ENCODE measurements around the gene ATXN1. TPM values are rescaled to one million over a fixed set of nuclear protein-coding genes. Genes with fewer than 3 reads are reported as not detected.

Gene ATXN1
- total RNA-seq, 1 experiment from 2014 or later = 16.5 TPM

GRCh38 chr6:16803294-16804200 is 42.3 kb upstream of the ATXN1 start:
- ChIA-PET CTCF (interaction anchor here (0.7 to 2.0 kb wide), 3 partner anchors 22 to 40 kb away, joined by 3 to 7 read pairs (median 3); no protein-coding TSS in a partner anchor), POLR2A (interaction anchor here (1.3 kb wide), 1 partner anchor 30 kb away, joined by 3 read pairs; no protein-coding TSS in a partner anchor)
- H3K9me3 Mint-ChIP-seq (ENCODE audit: unreplicated experiment) = peaks cover 2% of the 10 kb centered on the region
- H3K27ac Mint-ChIP-seq (ENCODE audit: low read depth, unreplicated experiment) = no peak overlapping the region
- H3K27me3 Mint-ChIP-seq (ENCODE audit: insufficient read depth, unreplicated experiment) = no peaks in the 10 kb centered on the region
- BruUV-seq (replicated peaks) = no TSS peak
- intact Hi-C loops (cut with micrococcal nuclease) = no loop called here
- DNase-seq (ENCODE audit: unreplicated experiment) = no peak
- TF ChIP-seq, protein P1, sequence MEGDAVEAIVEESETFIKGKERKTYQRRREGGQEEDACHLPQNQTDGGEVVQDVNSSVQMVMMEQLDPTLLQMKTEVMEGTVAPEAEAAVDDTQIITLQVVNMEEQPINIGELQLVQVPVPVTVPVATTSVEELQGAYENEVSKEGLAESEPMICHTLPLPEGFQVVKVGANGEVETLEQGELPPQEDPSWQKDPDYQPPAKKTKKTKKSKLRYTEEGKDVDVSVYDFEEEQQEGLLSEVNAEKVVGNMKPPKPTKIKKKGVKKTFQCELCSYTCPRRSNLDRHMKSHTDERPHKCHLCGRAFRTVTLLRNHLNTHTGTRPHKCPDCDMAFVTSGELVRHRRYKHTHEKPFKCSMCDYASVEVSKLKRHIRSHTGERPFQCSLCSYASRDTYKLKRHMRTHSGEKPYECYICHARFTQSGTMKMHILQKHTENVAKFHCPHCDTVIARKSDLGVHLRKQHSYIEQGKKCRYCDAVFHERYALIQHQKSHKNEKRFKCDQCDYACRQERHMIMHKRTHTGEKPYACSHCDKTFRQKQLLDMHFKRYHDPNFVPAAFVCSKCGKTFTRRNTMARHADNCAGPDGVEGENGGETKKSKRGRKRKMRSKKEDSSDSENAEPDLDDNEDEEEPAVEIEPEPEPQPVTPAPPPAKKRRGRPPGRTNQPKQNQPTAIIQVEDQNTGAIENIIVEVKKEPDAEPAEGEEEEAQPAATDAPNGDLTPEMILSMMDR (IDR thresholded peaks at IDR 0.05; ENCODE audit: unreplicated experiment) = no peak
- peaks cover 13% of the 10 kb centered on the region for H3K4me1 Mint-ChIP-seq (ENCODE audit: insufficient read depth, unreplicated experiment)
- H3K4me3 Mint-ChIP-seq (ENCODE audit: unreplicated experiment) = no peak overlapping the region
- H3K36me3 Mint-ChIP-seq (ENCODE audit: insufficient read depth, unreplicated experiment) = no peaks in the 10 kb centered on the region

DNA sequence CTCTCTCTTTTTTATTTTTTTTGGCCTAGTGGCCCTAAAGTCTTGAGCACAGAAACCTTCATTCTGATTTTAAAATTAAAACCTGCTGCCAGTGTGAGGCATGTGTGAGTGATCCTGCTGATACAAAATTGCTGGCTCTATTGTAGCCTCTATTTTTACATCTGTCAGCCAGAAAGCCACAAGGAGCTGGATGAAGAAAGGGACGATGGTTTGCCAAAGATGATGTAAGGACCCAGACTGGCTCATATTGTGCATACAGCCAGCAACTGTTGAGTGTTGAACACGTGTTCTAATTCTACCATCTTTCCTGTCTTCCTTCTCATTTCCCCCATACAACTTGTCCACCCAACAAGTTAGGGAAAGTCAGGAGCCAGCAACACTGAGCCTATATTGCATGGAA is 40.8 kb upstream of the ATXN1 start:
- Mint-ChIP-seq H3K9me3 (ENCODE audit: unreplicated experiment) (no peaks in the 10 kb centered on the region), H3K36me3 (ENCODE audit: insufficient read depth, unreplicated experiment) (no peaks in the 10 kb centered on the region), H3K4me3 (ENCODE audit: unreplicated experiment) (no peak overlapping the region), H3K27me3 (ENCODE audit: insufficient read depth, unreplicated experiment) (no peaks in the 10 kb centered on the region), H3K27ac (ENCODE audit: low read depth, unreplicated experiment) (no peak overlapping the region), H3K4me1 (ENCODE audit: insufficient read depth, unreplicated experiment) (peaks cover 13% of the 10 kb centered on the region)
- intact Hi-C loops (cut with micrococcal nuclease) = no loop called here
- ChIA-PET POLR2A (no interaction called here), CTCF (interaction anchor here (0.5 to 1.0 kb wide), 3 partner anchors 43 to 470 kb away, joined by 3 to 6 read pairs (median 3); no protein-coding TSS in a partner anchor)
- no peak for DNase-seq (ENCODE audit: unreplicated experiment)
- no TSS peak for BruUV-seq (replicated peaks)
- TF ChIP-seq, protein P1 (IDR thresholded peaks at IDR 0.05; ENCODE audit: unreplicated experiment) = no peak

GRCh38 chr6:16800942-16801341 is 39.7 kb upstream of the ATXN1 start:
- Mint-ChIP-seq H3K36me3 (ENCODE audit: insufficient read depth, unreplicated experiment) (no peaks in the 10 kb centered on the region), H3K27ac (ENCODE audit: low read depth, unreplicated experiment) (no peak overlapping the region), H3K4me3 (ENCODE audit: unreplicated experiment) (no peak overlapping the region), H3K4me1 (ENCODE audit: insufficient read depth, unreplicated experiment) (peaks cover 13% of the 10 kb centered on the region), H3K27me3 (ENCODE audit: insufficient read depth, unreplicated experiment) (no peaks in the 10 kb centered on the region), H3K9me3 (ENCODE audit: unreplicated experiment) (no peaks in the 10 kb centered on the region)
- DNase-seq (ENCODE audit: unreplicated experiment) = peak; percentile 32
- POLR2A ChIA-PET = no interaction called here
- CTCF ChIA-PET = interaction anchor here (0.7 to 1.4 kb wide), 2 partner anchors 18 to 42 kb away, joined by 3 read pairs; no protein-coding TSS in a partner anchor
- intact Hi-C loops (cut with micrococcal nuclease) = no loop called here
- BruUV-seq (replicated peaks) = no TSS peak
- TF ChIP-seq, protein P1 (IDR thresholded peaks at IDR 0.05; ENCODE audit: unreplicated experiment) = no peak

DNA sequence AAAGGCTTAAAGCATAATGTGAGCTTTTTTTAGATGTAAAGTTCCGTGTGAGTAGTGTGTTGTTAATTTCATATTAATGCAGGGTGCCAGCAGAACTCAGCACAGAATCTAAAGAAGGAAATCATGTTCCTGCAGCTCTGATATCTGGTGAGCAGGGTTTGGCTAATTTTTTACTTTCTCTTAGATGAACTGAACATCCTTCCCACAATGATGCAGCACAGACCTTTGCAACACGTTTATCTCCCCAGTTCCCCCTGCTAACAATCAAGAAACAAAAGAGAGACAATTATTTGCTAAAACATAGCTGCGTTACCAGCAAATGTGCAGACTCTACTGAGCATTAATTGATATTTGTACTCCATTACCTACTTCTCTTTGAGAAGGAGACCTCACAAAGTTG is 39.1 kb upstream of the ATXN1 start:
- ChIA-PET POLR2A (no interaction called here), CTCF (interaction anchor here (0.6 to 1.4 kb wide), 2 partner anchors 41 to 708 kb away, joined by 3 read pairs; no protein-coding TSS in a partner anchor)
- H3K4me3 Mint-ChIP-seq (ENCODE audit: unreplicated experiment) = no peak overlapping the region
- no peaks in the 10 kb centered on the region for H3K9me3 Mint-ChIP-seq (ENCODE audit: unreplicated experiment)
- DNase-seq (ENCODE audit: unreplicated experiment) = no peak
- H3K4me1 Mint-ChIP-seq (ENCODE audit: insufficient read depth, unreplicated experiment) = peaks cover 13% of the 10 kb centered on the region
- no peaks in the 10 kb centered on the region for H3K27me3 Mint-ChIP-seq (ENCODE audit: insufficient read depth, unreplicated experiment)
- no peak overlapping the region for H3K27ac Mint-ChIP-seq (ENCODE audit: low read depth, unreplicated experiment)
- no TSS peak for BruUV-seq (replicated peaks)
- intact Hi-C loops (cut with micrococcal nuclease) = no loop called here
- no peaks in the 10 kb centered on the region for H3K36me3 Mint-ChIP-seq (ENCODE audit: insufficient read depth, unreplicated experiment)
- TF ChIP-seq, protein P1 (IDR thresholded peaks at IDR 0.05; ENCODE audit: unreplicated experiment) = no peak
